Measurements from ENCODE around the gene PPP2R1B.

GRCh38 chr11:111795334-111795985, 29.3 kb upstream of the PPP2R1B start:
- no peak for TF ChIP-seq CTCF (IDR thresholded peaks at IDR 0.05)
- TF ChIP-seq POLR2A (IDR thresholded peaks at IDR 0.05), result no peak
- no peak for TF ChIP-seq POLR2AphosphoS5 (IDR thresholded peaks at IDR 0.05)

All from prostate gland (tissue), 2 donors.